ENCODE results near the gene SLTM.
"Not testable (repeated sequence)": the region's sequence is repeated elsewhere in the genome, so short reads cannot be mapped to it uniquely, and the experiment has no call there.

DNA sequence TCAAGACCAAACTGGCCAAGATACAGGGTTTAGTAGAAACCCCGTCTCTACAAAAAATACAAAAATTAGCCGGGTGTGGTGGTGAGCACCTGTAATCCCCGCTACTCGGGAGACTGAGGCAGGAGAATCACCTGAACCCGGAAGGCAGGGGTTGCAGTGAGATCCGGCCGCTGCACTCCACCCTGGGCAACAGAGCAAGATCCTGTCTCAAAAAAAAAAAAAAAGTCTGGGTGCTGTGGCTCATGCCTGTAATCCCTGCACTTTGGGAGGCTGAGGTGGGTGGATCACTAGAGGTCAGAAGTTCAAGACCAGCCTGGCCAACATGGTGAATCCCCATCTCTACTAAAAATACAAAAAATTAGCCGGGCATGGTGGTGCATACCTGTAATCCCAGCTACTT lies 1.5 kb upstream of the SLTM start:
- TF ChIP-seq CTCF (conservative IDR thresholded peaks at IDR 0.05; ENCODE audit: low read length); EZH2phosphoT487 (IDR thresholded peaks at IDR 0.05; ENCODE audit: borderline replicate concordance, low read depth, low read length): not testable (repeated sequence)
